PC-3 (cell line): ENCODE results near the gene MRO. TPM values are rescaled to one million over a fixed set of nuclear protein-coding genes. Genes with fewer than 3 reads are reported as not detected.

Experiments used
- ATAC-seq: fragments of 200-7000 bp; cut with Tn5 transposase; 2 replicates; pipeline ENCODE4 v1.9.1; 2020; ENCODE audit warnings: mild to moderate bottlenecking, moderate library complexity
- BruUV-seq: library from RNA; stranded (reverse); fragments of 400-500 nt; replicated peaks from 2 replicates; lab custom pipeline; 2021; lab: Mats Ljungman, UMichigan
- CTCF ChIA-PET: fragments of 300-600 bp; sonication (Branson Sonifier 250); formaldehyde crosslinking; loops from one replicate; lab custom pipeline; 2022; ENCODE audit warnings: antibody characterized with exemption; lab: Charles Lee
- POLR2A ChIA-PET: fragments of 300-600 bp; sonication (Branson Sonifier 250); formaldehyde crosslinking; loops from one replicate; lab custom pipeline; 2022; ENCODE audit warnings: antibody characterized with exemption; ENCODE audit not compliant: unreplicated experiment; lab: Charles Lee
- DNase-seq: peaks from one replicate; pipeline ENCODE4 v3.0.0-alpha.2; 2015
- H2AFZ ChIP-seq: fragments of 300-600 bp; sonication (generic); 2 replicates; pipeline ENCODE4 v1.6.0; 2016; ENCODE audit warnings: antibody characterized with exemption, low read length
- H3F3A ChIP-seq: fragments of 300-600 bp; sonication (generic); one replicate; pipeline ENCODE4 v1.6.0; 2017; ENCODE audit warnings: antibody characterized with exemption, low read length, control low read depth, mild to moderate bottlenecking; ENCODE audit not compliant: unreplicated experiment
- H3K27ac ChIP-seq: fragments of 300-600 bp; sonication (generic); 2 replicates; pipeline ENCODE4 v1.5.1; 2016; ENCODE audit warnings: mild to moderate bottlenecking, low read length
- H3K27me3 ChIP-seq: fragments of 300-600 bp; sonication (generic); 2 replicates; pipeline ENCODE4 v1.6.1; 2016; ENCODE audit warnings: low read length, mixed read lengths
- H3K36me3 ChIP-seq: fragments of 300-600 bp; sonication (generic); 2 replicates; pipeline ENCODE4 v1.6.1; 2016; ENCODE audit warnings: low read depth, mixed run types, low read length, mixed read lengths
- H3K4me1 ChIP-seq: fragments of 300-600 bp; sonication (generic); 2 replicates; pipeline ENCODE4 v1.5.1; 2016; ENCODE audit warnings: low read length; ENCODE audit not compliant: insufficient read depth
- H3K4me2 ChIP-seq: fragments of 300-600 bp; sonication (generic); 2 replicates; pipeline ENCODE4 v1.6.0; 2016; ENCODE audit warnings: low read length
- H3K4me3 ChIP-seq: fragments of 300-600 bp; sonication (generic); 2 replicates; pipeline ENCODE4 v1.5.1; 2016; ENCODE audit warnings: mild to moderate bottlenecking, low read length, mixed read lengths
- H3K79me2 ChIP-seq: fragments of 300-600 bp; sonication (generic); 2 replicates; pipeline ENCODE4 v1.6.1; 2017; ENCODE audit warnings: low read length, mixed read lengths
- H3K9ac ChIP-seq: fragments of 300-600 bp; sonication (generic); 2 replicates; pipeline ENCODE4 v1.6.0; 2016; ENCODE audit warnings: mild to moderate bottlenecking, low read length
- H3K9me2 ChIP-seq: fragments of 300-600 bp; sonication (generic); replicated peaks from 2 replicates; pipeline ENCODE4 v1.6.1; 2016; ENCODE audit warnings: mixed run types, low read length, mixed read lengths
- H3K9me3 ChIP-seq: fragments of 300-600 bp; sonication (generic); 2 replicates; pipeline ENCODE4 v1.6.1; 2016; ENCODE audit warnings: low read length, mixed read lengths
- H4K20me1 ChIP-seq: fragments of 300-600 bp; sonication (generic); 2 replicates; pipeline ENCODE4 v1.6.1; 2016; ENCODE audit warnings: low read length, mixed read lengths
- CTCF ChIP-seq: fragments of 300-600 bp; sonication (generic); conservative IDR thresholded peaks from 2 replicates; pipeline ENCODE4 v1.5.1; 2017; ENCODE audit warnings: antibody characterized with exemption, low read depth, mild to moderate bottlenecking, low read length
- EZH2 ChIP-seq: fragments of 300-600 bp; sonication (generic); IDR thresholded peaks from one replicate; pipeline ENCODE4 v1.6.1; 2017; ENCODE audit warnings: antibody characterized with exemption, mild to moderate bottlenecking, low read length; ENCODE audit not compliant: unreplicated experiment
- EZH2phosphoT487 ChIP-seq: fragments of 300-600 bp; sonication (generic); IDR thresholded peaks from 2 replicates; pipeline ENCODE4 v1.6.1; 2018; ENCODE audit warnings: mild to moderate bottlenecking, antibody characterized with exemption, low read length, borderline replicate concordance
- intact Hi-C: fragments of 100-400 bp; cut with micrococcal nuclease; formaldehyde crosslinking; loops from 2 replicates; pipeline ENCODE4 v1.9.0; 2023
- total RNA-seq: library from RNA; depleted of rRNA; stranded (reverse); fragments of >200 nt; gene quantifications from 2 replicates; pipeline ENCODE4 v1.2.3, GENCODE V29; 2014

Gene MRO
- total RNA-seq, 1 experiment from 2014 or later = 0.55 TPM

GRCh38 chr18:50862401-50862800, 42.6 kb upstream of the MRO start:
- no peaks in the 10 kb centered on the region for H4K20me1 ChIP-seq
- no peaks in the 10 kb centered on the region for H3K36me3 ChIP-seq
- ATAC-seq (no peak), DNase-seq (no peak)
- H2AFZ ChIP-seq = no peak overlapping the region
- ChIA-PET POLR2A (no interaction called here), CTCF (interaction anchor here (0.6 kb wide), 1 partner anchor 34 kb away, joined by 3 read pairs; no protein-coding TSS in a partner anchor)
- no peaks in the 10 kb centered on the region for H3K9me2 ChIP-seq
- TF ChIP-seq EZH2phosphoT487 = no peak
- TF ChIP-seq CTCF = no peak
- no peak for TF ChIP-seq EZH2
- H3K79me2 ChIP-seq = no peaks in the 10 kb centered on the region
- H3F3A ChIP-seq = no peaks in the 10 kb centered on the region
- no peak overlapping the region for H3K27ac ChIP-seq
- no peak overlapping the region for H3K4me2 ChIP-seq
- no peaks in the 10 kb centered on the region for H3K4me1 ChIP-seq
- BruUV-seq = no TSS peak
- intact Hi-C loops = no loop called here
- H3K9ac ChIP-seq = no peak overlapping the region
- H3K4me3 ChIP-seq = no peak overlapping the region
- H3K9me3 ChIP-seq = no peaks in the 10 kb centered on the region
- H3K27me3 ChIP-seq = no peaks in the 10 kb centered on the region

DNA sequence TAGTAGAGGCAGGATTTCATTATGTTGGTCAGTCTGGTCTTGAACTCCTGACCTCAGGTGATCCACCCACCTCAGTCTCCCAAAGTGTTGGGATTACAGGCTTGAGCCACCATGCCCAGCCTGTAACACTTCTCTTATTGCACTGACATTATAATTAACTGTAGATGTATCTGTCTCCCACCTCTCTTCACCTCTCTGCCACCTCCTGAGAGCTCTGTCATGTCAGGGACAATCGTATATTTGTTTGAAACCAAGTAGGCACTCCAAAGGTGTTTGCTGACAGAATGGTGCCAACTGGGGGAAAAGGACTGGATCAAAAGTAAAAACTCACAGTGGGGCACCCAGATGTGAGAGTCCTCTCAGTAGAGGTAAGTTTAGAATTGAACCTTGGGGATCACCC, 41.8 kb upstream of the MRO start:
- ChIA-PET CTCF (no interaction called here), POLR2A (no interaction called here)
- intact Hi-C loops = no loop called here
- TF ChIP-seq CTCF (no peak), EZH2phosphoT487 (no peak), EZH2 (no peak)
- Histone ChIP-seq H3K9me2 (no peaks in the 10 kb centered on the region), H3K79me2 (no peaks in the 10 kb centered on the region), H3K4me3 (no peak overlapping the region), H4K20me1 (no peaks in the 10 kb centered on the region), H3K9ac (no peak overlapping the region), H3K36me3 (no peaks in the 10 kb centered on the region), H2AFZ (no peak overlapping the region), H3K9me3 (no peaks in the 10 kb centered on the region), H3K27ac (no peak overlapping the region), H3K4me1 (no peaks in the 10 kb centered on the region), H3F3A (no peaks in the 10 kb centered on the region), H3K27me3 (no peaks in the 10 kb centered on the region), H3K4me2 (no peak overlapping the region)
- no peak for DNase-seq
- BruUV-seq = no TSS peak
- no peak for ATAC-seq

- Histone ChIP-seq H3K36me3 (no peaks in the 10 kb centered on the region), H3K27me3 (no peaks in the 10 kb centered on the region), H3K9ac (no peak overlapping the region), H2AFZ (no peak overlapping the region), H3F3A (no peaks in the 10 kb centered on the region), H3K9me2 (no peaks in the 10 kb centered on the region), H4K20me1 (no peaks in the 10 kb centered on the region), H3K4me1 (no peaks in the 10 kb centered on the region), H3K27ac (no peak overlapping the region), H3K79me2 (no peaks in the 10 kb centered on the region), H3K4me2 (no peak overlapping the region), H3K4me3 (no peak overlapping the region), H3K9me3 (no peaks in the 10 kb centered on the region)
- ChIA-PET CTCF (interaction anchor here (0.6 kb wide), 1 partner anchor 185 kb away, joined by 6 read pairs; no protein-coding TSS in a partner anchor), POLR2A (no interaction called here)
- DNase-seq = no peak
- ATAC-seq = no peak
- TF ChIP-seq EZH2phosphoT487 (no peak), EZH2 (no peak), CTCF (no peak)
- BruUV-seq = no TSS peak
- intact Hi-C loops = no loop called here
Measured at GRCh38 chr18:50859793-50860555, 40.2 kb upstream of the MRO start.
